GM18499 (cell line): ENCODE data around the gene MLX.
"Not testable (repeated sequence)": the region's sequence is repeated elsewhere in the genome, so short reads cannot be mapped to it uniquely, and the experiment has no call there.

ENCODE experiments used
- ATAC-seq: cut with Tn5 transposase; IDR thresholded peaks from one replicate; pipeline ENCODE4 v1.9.1; 2021; ENCODE audit warnings: moderate number of reproducible peaks; ENCODE audit not compliant: insufficient read depth, unreplicated experiment

The MLX gene

DNA sequence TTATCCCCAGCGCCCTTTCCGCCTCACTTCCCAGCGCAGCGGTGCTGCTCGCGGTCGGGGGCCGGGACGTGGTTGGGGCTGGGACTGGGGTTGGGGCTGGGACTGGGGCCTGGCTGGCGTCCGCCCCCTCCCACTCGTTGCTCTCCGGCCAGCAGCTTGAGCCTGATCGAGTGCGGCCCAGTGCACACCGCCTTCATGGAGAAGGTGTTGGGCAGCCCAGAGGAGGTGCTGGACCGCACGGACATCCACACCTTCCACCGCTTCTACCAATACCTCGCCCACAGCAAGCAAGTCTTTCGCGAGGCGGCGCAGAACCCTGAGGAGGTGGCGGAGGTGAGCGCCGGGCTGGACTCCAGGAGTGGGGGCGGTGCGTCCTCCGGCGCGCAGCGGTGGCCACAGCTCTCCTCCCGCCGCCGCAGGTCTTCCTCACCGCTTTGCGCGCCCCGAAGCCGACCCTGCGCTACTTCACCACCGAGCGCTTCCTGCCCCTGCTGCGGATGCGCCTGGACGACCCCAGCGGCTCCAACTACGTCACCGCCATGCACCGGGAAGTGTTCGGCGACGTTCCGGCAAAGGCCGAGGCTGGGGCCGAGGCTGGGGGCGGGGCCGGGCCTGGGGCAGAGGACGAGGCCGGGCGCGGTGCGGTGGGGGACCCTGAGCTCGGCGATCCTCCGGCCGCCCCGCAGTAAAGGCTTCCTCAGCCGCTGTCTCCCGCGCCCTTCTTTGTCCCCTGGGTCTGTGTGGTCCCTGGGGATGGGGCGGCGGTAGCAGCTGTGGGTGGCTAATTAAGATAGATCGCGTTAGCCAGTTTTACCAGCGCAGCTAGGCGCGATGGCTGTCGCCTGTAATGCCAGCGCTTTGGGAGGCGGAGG lies 12.4 kb upstream of the MLX start:
- no peak for ATAC-seq

DNA sequence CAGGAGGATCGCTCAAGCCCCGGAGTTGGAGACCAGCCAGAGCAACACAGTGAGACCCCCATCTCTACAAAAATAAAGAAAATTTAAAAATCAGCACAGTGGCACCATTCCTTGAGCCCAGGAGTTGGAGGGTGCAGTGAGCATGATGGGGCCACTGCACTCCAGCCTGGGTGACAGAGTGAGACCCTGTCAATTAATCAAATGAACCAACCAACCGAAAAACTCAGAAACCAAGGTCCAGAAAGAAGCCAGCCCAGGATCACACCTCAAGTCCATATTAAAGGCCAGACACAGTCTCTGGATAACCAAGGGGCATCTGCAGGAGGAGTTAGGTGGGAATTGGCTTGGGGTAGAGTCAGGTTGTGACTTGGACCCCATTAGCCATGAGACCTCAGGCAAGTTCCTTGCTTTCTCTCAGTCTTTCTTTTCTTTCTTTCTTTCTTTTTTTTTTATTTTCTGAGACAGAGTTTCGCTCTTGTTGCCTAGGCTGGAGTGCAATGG lies 11.7 kb upstream of the MLX start:
- ATAC-seq = no peak

DNA sequence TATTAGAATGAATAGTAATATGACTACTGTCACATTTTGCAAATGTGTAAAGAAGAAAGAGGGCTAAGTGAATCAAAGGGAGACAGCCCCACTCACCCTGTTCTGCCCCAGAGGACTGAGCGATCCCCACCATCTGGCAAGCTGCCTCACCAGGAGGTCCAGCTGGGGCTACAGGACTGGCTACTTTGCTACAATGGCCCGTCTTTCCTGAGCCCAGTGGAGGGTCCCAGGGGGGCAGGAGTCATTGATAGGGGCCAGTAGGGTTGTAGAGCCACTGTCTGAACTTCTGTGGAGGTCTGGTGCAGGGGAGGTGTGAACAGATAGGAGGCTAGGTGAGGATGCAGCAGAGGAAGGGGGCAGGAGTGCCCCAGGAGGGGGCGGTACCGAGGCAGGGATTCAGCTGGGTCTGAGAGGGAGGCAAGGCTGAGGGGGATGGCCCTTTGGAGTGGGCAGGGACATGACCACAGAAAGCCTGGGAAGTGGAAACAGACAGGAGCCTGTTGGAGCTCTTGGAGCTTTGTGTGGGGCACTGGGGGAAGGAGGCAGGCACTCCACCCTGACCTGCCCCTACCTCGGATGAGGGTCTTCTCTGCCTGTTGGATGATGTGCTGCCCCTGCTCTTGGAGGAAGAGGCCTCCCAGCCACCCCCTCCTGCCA lies 10.8 kb upstream of the MLX start:
- not testable (repeated sequence) for ATAC-seq

DNA sequence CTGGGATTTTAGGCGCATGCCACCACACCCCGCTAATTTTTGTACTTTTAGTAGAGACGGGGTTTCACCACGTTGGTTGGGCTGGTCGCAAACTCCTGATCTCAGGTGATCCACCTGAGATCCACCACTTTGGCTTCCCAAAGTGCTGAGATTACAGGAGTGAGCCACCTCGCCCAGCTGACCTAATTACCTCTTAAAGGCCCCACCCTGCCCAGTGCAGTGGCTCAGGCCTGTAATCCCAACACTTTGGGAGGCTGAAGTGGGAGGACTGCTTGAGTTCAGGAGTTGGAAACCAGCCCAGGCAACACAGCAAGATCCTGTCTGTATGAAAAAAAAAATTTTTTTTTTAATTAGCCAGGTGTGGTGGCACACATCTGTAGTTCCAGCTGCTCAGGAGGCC lies 7.8 kb upstream of the MLX start:
- ATAC-seq = no peak

DNA sequence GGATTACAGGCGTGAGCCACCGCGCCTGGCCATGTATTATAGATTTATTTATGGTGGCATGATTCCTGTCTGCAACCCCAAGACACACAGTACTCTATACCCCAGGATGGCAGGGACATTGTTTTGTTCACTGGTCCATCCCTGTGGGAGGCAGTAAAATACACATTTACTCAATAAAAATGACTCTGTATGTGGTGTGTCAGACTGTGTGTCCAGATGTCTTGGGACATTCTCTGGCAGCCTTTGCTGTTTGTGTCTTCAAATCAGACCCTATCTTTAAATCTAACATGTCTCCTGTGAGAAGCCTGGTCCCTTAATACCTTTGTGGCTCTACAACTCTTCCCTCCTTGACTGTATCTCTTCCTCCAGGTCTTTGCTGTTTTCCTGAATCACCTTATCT lies 6.7 kb upstream of the MLX start:
- no peak for ATAC-seq

DNA sequence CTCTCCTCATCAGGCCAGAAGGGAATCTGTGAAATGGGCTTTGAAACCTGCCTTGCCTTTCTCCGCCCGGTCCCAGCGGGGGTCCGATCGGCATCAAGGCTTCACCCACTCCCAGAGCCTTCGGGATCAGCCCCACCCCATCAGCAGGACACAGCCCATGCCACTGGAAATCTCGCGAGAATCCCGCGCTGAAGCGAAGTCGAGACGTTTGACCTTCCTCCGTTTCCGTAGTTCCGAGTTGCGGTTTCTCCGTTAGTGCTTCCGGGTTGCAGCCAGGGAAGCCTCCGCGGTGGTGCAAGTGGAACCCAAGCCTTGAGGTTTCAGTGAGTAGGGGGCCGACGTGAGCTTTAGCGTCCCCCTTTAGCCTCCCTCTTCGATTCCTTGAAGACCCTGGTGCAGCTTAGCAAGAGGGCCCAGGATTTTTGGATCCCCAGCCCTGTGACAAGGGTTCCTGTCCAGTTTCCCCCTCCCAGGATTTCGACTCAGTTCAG lies 5.0 kb upstream of the MLX start, which contains the start of gene COASY:
COASY (plus strand) TSS at position 252 of the 491 bp plus-strand sequence. CDS start 475 bp downstream, outside the sequence.
- no peak for ATAC-seq

DNA sequence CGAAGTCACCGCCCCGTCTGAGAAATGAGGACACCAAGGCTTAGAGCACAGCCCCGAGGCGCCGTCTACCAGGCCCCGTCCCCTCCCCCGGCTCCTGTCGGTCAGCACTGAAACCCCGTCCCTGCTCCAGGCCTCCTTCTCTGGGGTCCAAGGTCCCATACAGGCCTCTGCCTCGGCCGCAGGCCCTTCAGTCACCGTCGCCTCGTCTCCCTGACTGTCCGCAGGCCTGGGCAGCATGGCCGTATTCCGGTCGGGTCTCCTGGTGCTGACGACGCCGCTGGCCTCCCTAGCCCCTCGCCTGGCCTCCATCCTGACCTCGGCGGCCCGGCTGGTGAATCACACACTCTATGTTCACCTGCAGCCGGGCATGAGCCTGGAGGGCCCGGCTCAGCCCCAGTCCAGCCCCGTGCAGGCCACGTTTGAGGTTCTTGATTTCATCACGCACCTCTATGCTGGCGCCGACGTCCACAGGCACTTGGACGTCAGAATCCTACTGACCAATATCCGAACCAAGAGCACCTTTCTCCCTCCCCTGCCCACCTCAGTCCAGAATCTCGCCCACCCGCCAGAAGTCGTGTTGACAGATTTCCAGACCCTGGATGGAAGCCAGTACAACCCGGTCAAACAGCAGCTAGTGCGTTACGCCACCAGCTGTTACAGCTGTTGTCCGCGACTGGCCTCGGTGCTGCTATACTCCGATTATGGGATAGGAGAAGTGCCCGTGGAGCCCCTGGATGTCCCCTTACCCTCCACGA lies 4.3 kb upstream of the MLX start:
- ATAC-seq = no peak

DNA sequence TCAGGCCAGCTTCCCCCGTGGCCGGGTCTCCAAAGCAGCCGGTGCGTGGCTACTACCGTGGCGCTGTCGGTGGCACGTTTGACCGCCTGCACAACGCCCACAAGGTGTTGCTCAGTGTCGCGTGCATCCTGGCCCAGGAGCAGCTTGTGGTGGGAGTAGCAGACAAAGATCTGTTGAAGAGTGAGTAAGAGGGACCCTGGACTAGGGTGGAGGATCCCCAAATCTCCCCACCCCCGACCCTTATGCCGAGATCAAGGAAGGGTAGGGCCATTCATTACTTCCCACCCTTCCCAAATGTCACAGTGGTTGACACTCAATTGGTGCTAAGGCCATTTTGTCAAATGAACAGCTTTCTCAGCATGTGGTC lies 3.8 kb upstream of the MLX start:
- ATAC-seq = no peak

DNA sequence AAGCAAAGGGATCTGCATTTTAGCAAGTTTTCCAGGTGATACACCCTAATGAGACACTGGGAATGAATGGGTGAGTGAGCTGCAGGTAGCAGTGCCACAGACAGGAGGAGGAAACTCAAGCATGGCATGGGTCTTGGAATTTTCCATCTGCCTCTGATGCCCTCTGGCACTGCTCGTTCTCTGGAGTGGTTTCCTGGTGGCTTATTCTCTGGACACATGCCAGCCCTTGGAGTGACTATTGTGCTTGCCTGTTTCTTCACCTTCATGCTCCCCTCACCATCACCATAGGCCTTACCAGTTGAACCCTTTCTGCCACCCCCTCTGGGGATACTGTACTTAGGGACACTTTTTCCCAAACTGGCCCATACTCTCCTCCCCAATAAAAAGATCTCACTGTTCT lies 3.4 kb upstream of the MLX start:
- ATAC-seq = no peak

DNA sequence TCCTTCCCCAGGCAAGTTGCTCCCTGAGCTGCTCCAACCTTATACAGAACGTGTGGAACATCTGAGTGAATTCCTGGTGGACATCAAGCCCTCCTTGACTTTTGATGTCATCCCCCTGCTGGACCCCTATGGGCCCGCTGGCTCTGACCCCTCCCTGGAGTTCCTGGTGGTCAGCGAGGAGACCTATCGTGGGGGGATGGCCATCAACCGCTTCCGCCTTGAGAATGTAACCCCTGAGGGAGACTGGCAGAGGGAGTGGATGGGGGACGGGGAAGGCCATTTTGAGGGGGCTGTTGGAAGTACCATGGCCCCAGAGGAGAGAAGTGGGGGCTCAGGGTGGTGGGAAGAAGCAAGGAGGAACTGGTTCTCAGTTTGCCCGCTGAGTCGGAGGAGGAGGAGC lies 3.0 kb upstream of the MLX start:
- ATAC-seq = no peak

DNA sequence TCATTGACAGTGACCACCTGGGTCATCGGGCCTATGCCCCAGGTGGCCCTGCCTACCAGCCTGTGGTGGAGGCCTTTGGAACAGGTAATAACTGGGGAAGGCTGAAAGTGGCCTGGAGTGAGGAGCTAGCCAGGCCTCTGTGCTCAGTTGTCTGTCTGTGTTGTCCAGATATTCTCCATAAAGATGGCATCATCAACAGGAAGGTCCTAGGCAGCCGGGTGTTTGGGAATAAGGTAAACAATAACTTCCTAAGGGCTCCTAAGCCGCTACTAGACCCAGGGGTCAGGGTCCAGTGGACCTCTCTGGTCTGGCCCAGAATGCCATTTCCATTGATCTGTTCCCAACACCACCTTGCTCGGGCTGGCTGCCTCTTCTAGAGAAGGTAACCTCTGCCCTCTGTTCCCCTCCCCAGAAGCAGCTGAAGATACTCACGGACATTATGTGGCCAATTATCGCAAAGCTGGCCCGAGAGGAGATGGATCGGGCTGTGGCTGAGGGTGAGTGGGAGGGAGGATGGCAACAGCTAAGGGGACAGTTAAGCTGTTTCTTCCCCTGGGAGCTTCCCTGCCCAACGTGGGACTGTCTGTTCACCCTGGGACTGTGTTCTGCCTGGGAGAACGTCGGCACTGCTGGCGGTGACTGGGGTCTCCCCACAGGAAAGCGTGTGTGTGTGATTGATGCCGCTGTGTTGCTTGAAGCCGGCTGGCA lies 1.9 kb upstream of the MLX start:
- no peak for ATAC-seq

DNA sequence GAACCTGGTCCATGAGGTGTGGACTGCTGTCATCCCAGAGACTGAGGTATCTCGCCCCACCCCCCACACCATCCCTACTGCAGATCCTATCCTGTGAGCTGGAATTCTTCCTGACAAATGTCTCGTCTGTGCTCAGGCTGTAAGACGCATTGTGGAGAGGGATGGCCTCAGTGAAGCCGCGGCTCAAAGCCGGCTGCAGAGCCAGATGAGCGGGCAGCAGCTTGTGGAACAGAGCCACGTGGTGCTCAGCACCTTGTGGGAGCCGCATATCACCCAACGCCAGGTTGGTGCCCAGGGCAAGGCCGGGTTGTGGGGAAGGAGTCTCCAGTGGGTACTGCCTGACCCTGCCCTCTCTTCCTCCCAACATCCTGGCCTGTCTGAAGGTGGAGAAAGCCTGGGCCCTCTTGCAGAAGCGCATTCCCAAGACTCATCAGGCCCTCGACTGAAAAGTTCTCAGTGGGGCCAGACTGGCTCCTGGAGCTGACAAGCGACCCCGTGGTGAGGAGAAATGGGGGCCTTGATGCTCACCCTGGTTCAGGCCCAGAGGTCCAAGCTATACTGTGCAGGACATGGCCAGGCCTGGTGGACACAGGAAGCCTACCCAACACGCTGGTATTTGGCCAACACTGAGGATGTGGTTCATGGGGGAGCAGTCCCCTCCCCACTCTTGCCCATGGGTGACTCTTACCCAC lies 1.2 kb upstream of the MLX start:
- ATAC-seq = no peak

DNA sequence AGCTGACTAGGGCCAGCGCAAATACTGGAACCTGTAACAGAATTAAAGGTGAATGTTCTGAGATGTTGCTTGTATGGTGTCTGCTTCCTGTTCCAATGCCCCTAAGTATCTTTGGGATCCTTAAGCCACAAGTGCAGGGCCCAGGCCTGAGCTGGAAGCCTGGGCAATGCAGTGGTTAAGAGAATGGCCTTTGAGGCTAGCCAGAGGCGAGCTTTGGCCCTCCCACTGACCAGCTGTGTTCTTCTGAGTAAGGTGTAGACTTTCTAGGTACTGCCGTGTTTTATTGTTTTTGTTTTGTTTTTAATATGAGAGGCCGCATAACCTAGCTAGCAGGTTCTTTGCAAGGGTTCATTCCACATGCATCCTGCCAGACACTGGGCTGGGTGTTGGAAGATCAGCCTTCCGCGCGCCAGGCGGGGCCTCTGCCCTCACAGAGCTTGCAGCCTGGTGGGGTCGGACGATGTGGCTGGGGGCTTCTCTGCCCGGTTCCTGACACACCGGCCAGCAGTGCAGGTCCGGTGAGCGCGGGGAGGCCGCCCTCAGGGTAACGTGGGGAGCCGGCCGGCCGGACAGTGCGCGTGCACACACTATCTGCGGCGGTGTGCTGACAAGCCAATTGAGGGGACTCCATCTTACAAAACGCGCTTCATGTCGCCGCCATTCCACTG lies 551 bp upstream of the MLX start:
- no peak for ATAC-seq

DNA sequence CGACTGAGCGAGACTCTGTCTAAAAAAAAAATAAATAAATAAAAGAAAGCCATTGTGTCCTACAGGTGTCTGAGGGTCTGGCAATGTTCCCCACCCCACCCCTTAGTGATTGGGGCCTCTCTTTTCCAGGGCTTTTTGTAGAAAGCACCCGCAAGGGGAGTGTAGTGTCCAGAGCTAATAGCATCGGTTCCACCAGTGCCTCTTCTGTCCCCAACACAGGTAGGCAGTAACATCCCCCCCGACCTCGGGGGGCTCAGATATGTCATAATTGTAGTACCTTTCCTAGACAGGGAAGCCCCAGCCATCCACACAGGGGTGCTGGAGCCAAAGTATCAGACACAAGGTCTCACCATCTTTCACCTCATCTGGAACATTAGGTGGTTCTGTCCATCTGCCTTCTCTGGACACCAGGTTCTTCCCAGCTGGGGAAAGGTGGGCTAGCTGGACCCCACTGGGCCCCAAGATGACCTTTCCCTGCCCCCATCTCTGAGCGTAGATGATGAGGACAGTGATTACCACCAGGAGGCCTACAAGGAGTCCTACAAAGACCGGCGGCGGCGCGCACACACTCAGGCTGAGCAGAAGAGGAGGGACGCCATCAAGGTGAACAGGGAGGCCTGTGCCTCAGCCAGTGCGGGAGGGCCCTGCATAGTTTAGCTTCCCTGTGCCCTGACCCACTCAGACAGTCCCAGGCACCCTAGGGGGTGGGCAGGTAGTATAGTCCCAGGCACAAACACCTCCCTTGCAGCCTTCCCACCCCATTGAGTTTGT lies 1.6 kb downstream of the MLX start:
- ATAC-seq = no peak

DNA sequence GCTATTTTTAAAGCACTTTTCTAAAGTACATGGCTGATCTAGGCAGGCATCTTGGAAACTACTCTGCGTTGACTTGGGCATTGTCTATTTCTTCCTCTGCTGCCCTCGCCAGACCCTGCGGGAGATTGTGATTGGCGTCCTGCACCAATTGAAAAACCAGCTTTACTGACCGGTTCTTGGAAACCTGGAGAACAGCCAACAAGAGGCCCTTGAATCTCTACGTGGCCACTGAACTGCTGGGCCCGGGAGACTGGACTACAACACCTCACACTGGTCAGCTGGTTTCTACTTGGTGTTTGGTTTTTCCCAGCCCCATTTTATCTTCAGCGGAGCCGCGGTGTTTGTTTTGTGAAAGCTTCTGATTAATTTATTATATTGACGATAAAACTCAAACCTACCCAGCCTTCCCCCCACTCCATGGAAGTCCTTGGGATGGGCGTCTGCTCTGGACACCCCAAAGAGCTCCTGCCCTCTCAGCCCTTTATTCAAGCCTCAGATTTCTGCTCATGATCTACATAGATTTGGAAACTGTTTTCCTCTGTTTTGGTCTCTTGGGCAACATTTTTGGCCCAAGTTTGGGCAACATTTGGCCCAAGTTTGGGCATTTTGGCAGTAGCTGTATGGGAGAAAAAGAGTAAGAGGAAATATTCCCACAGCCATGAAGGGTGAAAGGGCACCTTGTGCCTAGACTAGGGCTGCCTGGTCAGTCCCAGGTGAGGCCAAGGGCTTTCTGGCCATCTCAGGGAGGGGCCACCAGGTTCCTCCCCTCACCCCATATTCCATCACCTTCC lies 4.7 kb downstream of the MLX start:
- ATAC-seq = no peak

DNA sequence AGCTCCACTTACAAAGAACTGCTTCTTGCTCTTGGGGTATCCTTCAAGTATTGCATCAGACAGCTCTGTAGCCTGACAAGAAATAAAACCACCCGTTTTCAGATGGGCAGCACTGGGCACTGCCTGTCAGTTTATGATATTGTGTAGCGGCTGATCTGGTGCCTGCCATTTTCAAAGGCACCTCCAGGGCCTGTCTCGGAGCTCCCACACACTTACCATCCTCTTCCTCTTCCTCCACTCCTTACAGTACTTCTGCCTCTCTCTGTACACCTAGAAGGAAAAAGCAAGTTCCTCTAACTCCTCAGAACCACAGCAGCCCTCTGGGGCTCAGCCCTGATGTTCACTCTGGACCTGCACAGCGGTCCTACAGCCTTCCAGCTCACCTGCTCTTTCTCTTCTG lies 6.2 kb downstream of the MLX start:
- ATAC-seq = no peak

DNA sequence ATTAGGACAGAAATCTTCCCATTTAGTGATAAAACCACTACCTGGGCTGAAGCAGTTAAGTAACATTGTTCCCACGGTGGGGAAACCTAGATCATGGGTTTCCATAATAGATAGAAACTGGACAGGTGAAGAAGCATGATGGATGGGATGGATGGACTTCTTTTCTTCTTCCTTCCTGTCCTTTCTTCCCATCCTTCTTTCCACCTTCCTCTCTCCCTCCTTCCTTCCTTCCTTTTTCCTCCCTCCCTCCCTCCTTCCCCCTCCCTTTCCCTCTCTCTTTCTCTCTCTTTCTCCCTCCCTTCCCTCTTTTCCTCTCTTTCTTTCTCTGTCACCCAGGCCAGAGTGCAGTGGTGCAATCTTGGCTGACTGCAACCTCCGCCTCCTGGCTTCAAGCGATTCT lies 7.6 kb downstream of the MLX start:
- no peak for ATAC-seq

DNA sequence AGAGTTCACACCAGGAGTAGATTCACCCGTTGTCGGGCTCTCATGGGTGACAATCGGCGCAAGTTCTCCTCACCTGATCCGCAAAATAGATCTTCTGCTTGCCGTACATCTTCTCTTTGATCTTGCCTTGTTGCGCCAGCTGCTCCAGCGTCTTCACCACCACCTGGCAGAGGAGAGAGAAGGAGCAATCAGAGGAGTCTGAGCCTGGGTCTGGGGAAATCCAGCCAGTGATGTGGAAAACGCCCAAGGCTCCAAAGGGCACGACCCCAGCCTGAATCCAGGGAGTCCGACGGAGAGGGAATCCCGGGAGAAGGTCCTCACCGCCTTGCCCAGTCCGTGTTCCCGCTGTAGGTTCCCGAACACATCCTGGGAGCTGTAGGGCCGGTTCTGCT lies 10.2 kb downstream of the MLX start:
- ATAC-seq = no peak
